ENCODE results near the gene PCDHA1. TPM values are rescaled to one million over a fixed set of nuclear protein-coding genes. Genes with fewer than 3 reads are reported as not detected.

PCDHA1 gene
- total RNA-seq, 2 donors from 2014 or later, result not detected

GRCh38 chr5:140877262-140877581 lies 91.3 kb downstream of the PCDHA1 start:
- intact Hi-C loops (cut with DNase I), result no loop called here
- H3K4me3 ChIP-seq, result no peak overlapping the region
- TF ChIP-seq CTCF (IDR thresholded peaks at IDR 0.05) (no peak), POLR2A (IDR thresholded peaks at IDR 0.05) (no peak)
- 40% methylated on average over 37 of the region's 37 CpGs; no CpG with 5 or more reads in 1 of the 2 donors for WGBS, 2 donors
- H3K27ac ChIP-seq, result no peak overlapping the region
- H3K36me3 ChIP-seq (replicated peaks in 1 of 2; ENCODE audit: insufficient read depth in 1 of 2, low read depth in 2 of 2), result no peaks in the 10 kb centered on the region
- no peak for ATAC-seq
- H3K4me1 ChIP-seq, result no peaks in the 10 kb centered on the region
- no peaks in the 10 kb centered on the region for H3K27me3 ChIP-seq
- DNase-seq, result no peak
- H3K9me3 ChIP-seq, result peaks cover 0 to 30% (median 2%) of the 10 kb centered on the region in 3 donors

- H3K4me3 ChIP-seq, result no peak within 1 kb of the TSS
- H3K27ac ChIP-seq, result peak within 1 kb of the TSS in 1 of 4 donors; percentile 10
- intact Hi-C loops (cut with DNase I), result no loop called here
- H3K4me1 ChIP-seq, result no peaks in the 10 kb centered on the region
- H3K9me3 ChIP-seq, result peaks cover 0 to 30% (median 2%) of the 10 kb centered on the region in 3 donors
- WGBS, 2 donors, result 11 to 23% methylated on average over 12 to 31 of the region's 35 CpGs
- DNase-seq (peak in 3 of 4 donors; percentile 18 to 45 (median 25)), ATAC-seq (no peak)
- TF ChIP-seq POLR2A (IDR thresholded peaks at IDR 0.05), result no peak
- peak in 4 of 7 experiments; percentile 20 to 41 (median 35) for TF ChIP-seq CTCF (IDR thresholded peaks at IDR 0.05)
- H3K27me3 ChIP-seq, result no peaks in the 10 kb centered on the region
- H3K36me3 ChIP-seq (replicated peaks in 1 of 2; ENCODE audit: insufficient read depth in 1 of 2, low read depth in 2 of 2), result no peaks in the 10 kb centered on the region
These were observed 96.1 kb downstream of the PCDHA1 start, which contains the start of gene PCDHA13 for GRCh38 chr5:140881889-140882590. Gene PCDHA13 (plus strand): TSS chr5:140882124. CDS start chr5:140882269, 145 bp downstream.

GRCh38 chr5:140882591-140882899 lies 96.6 kb downstream of the PCDHA1 start:
- Histone ChIP-seq H3K27me3 (no peaks in the 10 kb centered on the region), H3K4me3 (no peak overlapping the region), H3K36me3 (replicated peaks in 1 of 2; ENCODE audit: insufficient read depth in 1 of 2, low read depth in 2 of 2) (no peaks in the 10 kb centered on the region), H3K4me1 (no peaks in the 10 kb centered on the region), H3K9me3 (peaks cover 0 to 25% (median 0%) of the 10 kb centered on the region in 3 donors), H3K27ac (no peak overlapping the region)
- TF ChIP-seq POLR2A (IDR thresholded peaks at IDR 0.05) (no peak), CTCF (IDR thresholded peaks at IDR 0.05) (peak in 1 of 7 experiments; percentile 3)
- no peak for ATAC-seq
- WGBS, 2 donors, result 14 to 34% methylated on average over 12 of the region's 12 CpGs
- peak in 2 of 4 donors; percentile 12 to 16 for DNase-seq
- intact Hi-C loops (cut with DNase I), result no loop called here

- 32 to 42% methylated on average over 31 to 41 of the region's 41 CpGs for WGBS, 2 donors
- ATAC-seq (no peak), DNase-seq (no peak)
- no peak overlapping the region for H3K4me3 ChIP-seq
- H3K9me3 ChIP-seq, result peaks cover 0 to 25% (median 0%) of the 10 kb centered on the region in 3 donors
- no peak overlapping the region for H3K27ac ChIP-seq
- H3K4me1 ChIP-seq, result no peaks in the 10 kb centered on the region
- H3K36me3 ChIP-seq (replicated peaks in 1 of 2; ENCODE audit: insufficient read depth in 1 of 2, low read depth in 2 of 2), result no peaks in the 10 kb centered on the region
- H3K27me3 ChIP-seq, result no peaks in the 10 kb centered on the region
- intact Hi-C loops (cut with DNase I), result no loop called here
- TF ChIP-seq CTCF (IDR thresholded peaks at IDR 0.05), result no peak
- no peak for TF ChIP-seq POLR2A (IDR thresholded peaks at IDR 0.05)
These were observed 97.4 kb downstream of the PCDHA1 start for GRCh38 chr5:140883373-140883772.

Data from body of pancreas (tissue), 4 donors.